DMS79 treated with DMSO at 0.1 percent for 48 hours (cell line): ENCODE data around the gene FZD7.
A peak's percentile ranks its signal among the peaks of the same experiment; 100 is the strongest.

ENCODE experiments used
- DNase-seq: peaks from one replicate; lab custom pipeline; 2025; lab: John Stamatoyannopoulos, UW

Gene FZD7

GRCh38 chr2:202033317-202034248, at the start of gene FZD7:
FZD7 (plus strand) TSS chr2:202033855; CDS start chr2:202034648, 793 bp downstream.
- DNase-seq: peak; percentile 61

- DNase-seq: no peak
Observed at GRCh38 chr2:201984333-201984732, 49.3 kb upstream of the FZD7 start.

GRCh38 chr2:201984800-201985525, 48.7 kb upstream of the FZD7 start:
- DNase-seq: peak; percentile 52

- DNase-seq: no peak
Observed at GRCh38 chr2:201985728-201986462, 47.8 kb upstream of the FZD7 start.

- DNase-seq: no peak
Observed at GRCh38 chr2:201986463-201986735, 47.3 kb upstream of the FZD7 start.

GRCh38 chr2:201987426-201987825, 46.2 kb upstream of the FZD7 start:
- DNase-seq: peak; percentile 73

GRCh38 chr2:201990069-201990468, 43.6 kb upstream of the FZD7 start:
- DNase-seq: no peak

GRCh38 chr2:201992960-201993359, 40.7 kb upstream of the FZD7 start:
- no peak for DNase-seq

- DNase-seq: no peak
Observed at GRCh38 chr2:201994973-201995638, 38.5 kb upstream of the FZD7 start.

GRCh38 chr2:201996006-201996405, 37.6 kb upstream of the FZD7 start:
- DNase-seq: no peak

GRCh38 chr2:201996679-201997314, 36.9 kb upstream of the FZD7 start:
- DNase-seq: no peak

GRCh38 chr2:201999279-201999678, 34.4 kb upstream of the FZD7 start:
- DNase-seq: no peak

- DNase-seq: no peak
Observed at GRCh38 chr2:202001826-202002225, 31.8 kb upstream of the FZD7 start.

- DNase-seq: no peak
Observed at GRCh38 chr2:202002381-202002780, 31.3 kb upstream of the FZD7 start.

- DNase-seq: no peak
Observed at GRCh38 chr2:202005272-202005887, 28.3 kb upstream of the FZD7 start.

GRCh38 chr2:202006301-202006700, 27.4 kb upstream of the FZD7 start:
- no peak for DNase-seq

GRCh38 chr2:202007015-202007982, 26.4 kb upstream of the FZD7 start:
- DNase-seq: no peak

GRCh38 chr2:202007983-202008354, 25.7 kb upstream of the FZD7 start:
- DNase-seq: no peak

- peak; percentile 28 for DNase-seq
Observed at GRCh38 chr2:202009019-202009481, 24.6 kb upstream of the FZD7 start.

GRCh38 chr2:202009581-202009980, 24.1 kb upstream of the FZD7 start:
- no peak for DNase-seq
